ES-I3 (cell line): ENCODE results near the gene DUSP9.

Experiments
- H3K36me3 ChIP-seq: 2 replicates; pipeline ENCODE4 v1.6.1; 2013; ENCODE audit warnings: mild to moderate bottlenecking, low read length, control low read depth, moderate library complexity; ENCODE audit not compliant: insufficient read depth
- H3K4me1 ChIP-seq: 2 replicates; pipeline ENCODE4 v1.6.1; 2013; ENCODE audit warnings: mild to moderate bottlenecking, control low read depth, low read length; ENCODE audit not compliant: insufficient read depth
- H3K9ac ChIP-seq: 2 replicates; pipeline ENCODE4 v1.6.1; 2013; ENCODE audit warnings: low read depth, mild to moderate bottlenecking, low read length, moderate library complexity
- H3K9me3 ChIP-seq: 2 replicates; pipeline ENCODE4 v1.6.1; 2013; ENCODE audit warnings: mild to moderate bottlenecking, low read length, moderate library complexity; ENCODE audit not compliant: control insufficient read depth, insufficient read depth

The DUSP9 gene

GRCh38 chrX:153662266-153662665, 15.3 kb downstream of the DUSP9 start:
- peak overlapping the region; percentile 12; the same call in 1 of the 2 replicates for H3K9ac ChIP-seq
- no peaks in the 10 kb centered on the region for H3K4me1 ChIP-seq

GRCh38 chrX:153665726-153666306, 18.8 kb downstream of the DUSP9 start:
- peaks cover 4% of the 10 kb centered on the region; the same call in 1 of the 2 replicates for H3K9me3 ChIP-seq
- no peaks in the 10 kb centered on the region for H3K36me3 ChIP-seq
- H3K4me1 ChIP-seq = no peaks in the 10 kb centered on the region; the same call in 1 of the 2 replicates
- H3K9ac ChIP-seq = no peak overlapping the region

More at GRCh38 chrX:153662266-153662665, 15.3 kb downstream of the DUSP9 start:
- Histone ChIP-seq H3K36me3 (no peaks in the 10 kb centered on the region), H3K9me3 (peaks cover 7% of the 10 kb centered on the region; the same call in 1 of the 2 replicates)

- peak overlapping the region; percentile 59; the same call in 1 of the 2 replicates for H3K9ac ChIP-seq
- no peaks in the 10 kb centered on the region for H3K9me3 ChIP-seq
- H3K36me3 ChIP-seq = no peaks in the 10 kb centered on the region
- no peaks in the 10 kb centered on the region; the same call in 1 of the 2 replicates for H3K4me1 ChIP-seq
These were observed 20.4 kb downstream of the DUSP9 start for GRCh38 chrX:153667281-153667955.

DNA sequence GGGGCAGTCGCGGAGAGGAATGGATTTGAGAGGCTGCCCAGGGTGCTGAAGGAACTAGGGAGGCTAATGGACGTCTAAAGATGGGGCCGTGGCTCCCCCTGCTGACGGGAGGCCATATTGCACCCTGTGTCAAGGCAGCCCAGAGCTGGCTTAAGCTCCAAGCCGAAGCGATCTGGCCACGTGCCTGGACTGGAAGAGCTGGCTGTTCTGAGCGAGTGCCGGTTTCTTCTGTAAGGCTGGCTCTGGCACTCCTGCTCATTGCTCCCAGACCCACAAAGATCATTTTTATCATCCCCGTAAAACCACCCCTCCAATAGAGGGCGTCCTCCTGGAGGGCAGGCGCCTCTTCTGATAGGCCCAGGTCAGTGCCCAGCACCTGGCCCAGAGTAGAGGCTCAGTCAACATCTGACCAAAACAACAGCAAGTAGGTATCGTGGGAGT, 21.0 kb downstream of the DUSP9 start:
- H3K9ac ChIP-seq = peak overlapping the region; percentile 59; the same call in 1 of the 2 replicates
- H3K4me1 ChIP-seq = no peaks in the 10 kb centered on the region; the same call in 1 of the 2 replicates
- H3K9me3 ChIP-seq = no peaks in the 10 kb centered on the region

DNA sequence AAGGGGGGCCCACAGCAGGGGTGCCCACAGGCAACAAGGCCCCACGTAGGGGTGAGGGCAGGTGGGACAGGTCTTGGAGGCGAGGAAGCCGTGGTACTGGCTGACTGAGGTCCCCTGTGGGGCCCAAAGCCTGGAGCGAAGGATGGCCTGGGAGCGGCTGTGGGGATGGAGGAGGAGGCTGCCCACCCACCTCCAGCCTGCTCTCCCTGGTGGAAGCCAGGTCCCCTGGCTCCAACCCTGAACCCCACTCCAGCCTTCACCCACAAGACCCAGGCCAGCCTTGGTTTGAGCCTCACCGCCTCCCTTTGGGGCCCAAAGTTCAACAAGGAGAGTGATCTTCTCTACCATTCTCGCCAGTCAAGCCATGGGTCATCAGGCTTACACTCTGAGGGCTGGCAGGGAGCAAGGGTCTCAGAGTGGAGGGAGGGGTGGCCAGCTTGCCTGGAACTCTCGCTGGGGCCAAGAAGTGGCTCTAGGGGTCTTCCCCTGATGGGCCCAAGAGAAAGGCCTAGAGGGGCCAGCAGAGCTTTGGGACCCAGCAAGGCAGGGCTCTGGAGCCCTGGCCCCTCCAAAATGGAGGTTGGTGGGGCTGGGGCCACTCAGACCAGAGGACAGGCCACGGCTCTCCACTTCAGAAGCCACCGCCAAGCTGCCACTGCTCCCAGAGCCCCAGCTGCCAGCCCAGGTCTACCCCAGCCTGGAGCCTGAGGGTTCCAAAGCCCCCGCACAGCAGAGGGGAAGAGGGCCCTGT, 21.6 kb downstream of the DUSP9 start:
- Histone ChIP-seq H3K36me3 (no peaks in the 10 kb centered on the region), H3K4me1 (no peaks in the 10 kb centered on the region; the same call in 1 of the 2 replicates), H3K9ac (no peak overlapping the region), H3K9me3 (no peaks in the 10 kb centered on the region)

More for the DNA sequence above, 21.0 kb downstream of the DUSP9 start:
- no peaks in the 10 kb centered on the region for H3K36me3 ChIP-seq

DNA sequence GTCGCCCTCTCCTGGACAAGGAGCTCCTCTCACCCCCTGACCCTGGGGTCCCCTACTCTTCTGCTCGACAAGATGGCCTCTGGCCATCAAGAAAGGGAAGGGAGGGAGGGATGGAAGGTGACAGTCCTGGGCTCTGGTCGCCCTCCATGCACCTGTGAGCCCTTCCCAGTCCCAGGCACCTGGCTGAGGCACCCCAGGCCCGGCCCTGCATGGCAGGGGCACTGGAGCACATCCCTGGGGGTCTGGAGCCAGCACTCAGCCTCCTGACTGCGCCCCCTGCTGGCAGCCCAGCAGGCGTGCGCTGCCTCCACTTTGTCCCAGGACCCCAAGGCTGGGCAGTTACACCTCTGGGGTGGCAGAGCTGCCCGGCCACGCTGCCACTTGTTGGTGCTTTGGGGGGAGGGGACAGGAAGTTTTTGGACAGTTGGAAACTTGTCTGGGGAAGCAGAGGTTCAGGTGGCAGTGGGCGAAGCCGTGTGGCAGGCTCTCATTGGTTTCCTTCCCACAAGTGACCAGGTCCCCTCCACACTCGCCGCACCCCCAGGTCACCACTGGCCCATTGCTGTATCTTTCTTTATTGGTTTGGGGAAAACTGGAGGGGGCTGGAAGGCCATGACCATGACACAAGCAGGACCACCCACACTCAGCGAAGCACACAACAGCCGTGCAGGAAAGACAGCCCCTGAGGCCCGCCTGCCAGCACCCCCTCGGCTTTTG, 22.3 kb downstream of the DUSP9 start:
- H3K9ac ChIP-seq = no peak overlapping the region

GRCh38 chrX:153669901-153670731, 23.1 kb downstream of the DUSP9 start:
- no peak overlapping the region for H3K9ac ChIP-seq
- H3K4me1 ChIP-seq = no peaks in the 10 kb centered on the region; the same call in 1 of the 2 replicates
- no peaks in the 10 kb centered on the region for H3K36me3 ChIP-seq
- H3K9me3 ChIP-seq = no peaks in the 10 kb centered on the region

More for the DNA sequence above, 22.3 kb downstream of the DUSP9 start:
- Histone ChIP-seq H3K36me3 (no peaks in the 10 kb centered on the region), H3K9me3 (no peaks in the 10 kb centered on the region), H3K4me1 (no peaks in the 10 kb centered on the region; the same call in 1 of the 2 replicates)

DNA sequence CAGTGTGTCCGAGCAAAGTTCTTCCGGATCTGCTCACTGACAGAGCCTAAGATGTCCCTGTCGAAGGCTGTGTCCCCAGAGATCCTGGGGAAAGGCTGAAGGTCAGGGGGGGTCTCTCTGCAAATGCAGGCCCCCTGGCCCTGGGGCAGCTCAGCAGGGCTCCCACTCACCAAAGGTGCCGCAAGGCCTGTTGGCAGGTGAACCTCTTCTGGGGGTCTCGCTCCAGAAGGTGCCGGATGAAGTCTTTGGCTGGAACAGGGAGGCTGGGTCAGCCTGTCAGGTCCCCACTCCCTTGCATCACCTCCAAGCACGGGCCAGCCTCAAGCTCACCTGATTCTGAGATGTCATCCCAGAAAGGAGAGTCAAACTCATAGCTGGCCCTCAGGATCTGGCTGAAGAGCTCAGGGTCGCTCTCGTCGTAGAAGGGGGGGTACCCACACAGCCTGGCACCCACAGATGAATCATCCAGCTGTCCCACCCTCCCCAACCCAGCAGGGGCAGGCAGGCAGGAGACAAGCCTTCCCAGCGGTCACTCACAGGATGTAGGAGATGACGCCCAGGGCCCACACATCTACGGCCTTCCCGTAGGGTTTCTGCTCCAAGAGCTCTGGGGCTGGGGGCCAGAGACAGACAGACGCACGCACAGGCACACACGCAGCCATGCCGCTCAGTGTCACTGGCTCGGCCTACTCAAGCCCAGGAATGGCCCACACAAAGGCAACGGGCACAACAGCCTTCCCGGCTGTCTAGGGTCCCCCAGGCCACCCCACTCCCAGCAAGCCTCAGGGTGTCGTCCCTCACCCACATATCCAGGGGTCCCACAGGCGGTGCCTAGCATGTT, 24.0 kb downstream of the DUSP9 start:
- Histone ChIP-seq H3K9ac (no peak overlapping the region), H3K4me1 (no peaks in the 10 kb centered on the region; the same call in 1 of the 2 replicates), H3K9me3 (no peaks in the 10 kb centered on the region), H3K36me3 (no peaks in the 10 kb centered on the region)

DNA sequence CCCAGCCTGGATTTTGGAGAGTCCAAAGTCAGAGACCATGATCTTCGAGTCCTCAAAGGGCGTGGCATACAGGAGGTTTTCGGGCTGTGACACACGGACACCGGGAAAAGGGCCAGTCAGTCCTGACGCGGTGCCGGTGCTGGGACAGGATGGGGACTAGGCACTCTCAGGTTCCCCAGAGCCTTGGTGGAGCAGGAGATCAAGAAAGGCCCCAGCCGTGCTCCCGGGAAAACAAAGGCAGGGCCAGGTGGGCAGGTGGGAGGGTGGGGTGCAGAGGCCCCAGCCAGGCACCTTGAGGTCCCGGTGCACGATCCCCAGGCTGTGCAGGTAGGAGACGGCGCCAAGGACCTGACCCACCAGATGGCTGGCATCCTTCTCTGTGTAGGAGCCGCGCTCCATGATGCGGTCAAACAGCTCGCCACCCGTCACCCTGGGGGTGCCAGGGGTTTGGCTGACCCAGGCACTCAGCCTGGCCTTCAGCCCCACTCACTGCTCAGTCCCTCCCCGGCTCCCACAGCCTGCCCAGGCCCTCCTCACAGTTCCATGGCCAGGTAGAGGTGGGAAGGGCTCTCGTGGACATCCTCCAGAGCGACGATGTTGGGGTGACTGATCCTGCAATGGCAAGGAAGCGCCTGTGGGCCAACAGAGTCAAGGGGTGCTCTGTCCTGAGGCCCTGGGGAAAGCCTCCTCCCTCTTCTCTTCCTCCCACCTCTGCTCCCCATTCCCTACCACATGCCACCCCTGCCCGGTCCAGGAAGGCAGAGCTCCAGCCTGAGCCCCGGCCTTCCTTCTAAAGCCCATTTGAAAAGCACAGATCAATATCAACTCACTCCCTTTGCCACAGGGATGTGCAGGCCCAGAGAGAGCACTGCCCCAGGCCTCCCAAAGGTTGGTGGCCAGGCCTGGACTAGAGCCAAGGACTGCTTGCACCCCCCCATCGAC, 24.9 kb downstream of the DUSP9 start:
- Histone ChIP-seq H3K36me3 (no peaks in the 10 kb centered on the region), H3K4me1 (no peaks in the 10 kb centered on the region; the same call in 1 of the 2 replicates), H3K9me3 (no peaks in the 10 kb centered on the region), H3K9ac (no peak overlapping the region)

DNA sequence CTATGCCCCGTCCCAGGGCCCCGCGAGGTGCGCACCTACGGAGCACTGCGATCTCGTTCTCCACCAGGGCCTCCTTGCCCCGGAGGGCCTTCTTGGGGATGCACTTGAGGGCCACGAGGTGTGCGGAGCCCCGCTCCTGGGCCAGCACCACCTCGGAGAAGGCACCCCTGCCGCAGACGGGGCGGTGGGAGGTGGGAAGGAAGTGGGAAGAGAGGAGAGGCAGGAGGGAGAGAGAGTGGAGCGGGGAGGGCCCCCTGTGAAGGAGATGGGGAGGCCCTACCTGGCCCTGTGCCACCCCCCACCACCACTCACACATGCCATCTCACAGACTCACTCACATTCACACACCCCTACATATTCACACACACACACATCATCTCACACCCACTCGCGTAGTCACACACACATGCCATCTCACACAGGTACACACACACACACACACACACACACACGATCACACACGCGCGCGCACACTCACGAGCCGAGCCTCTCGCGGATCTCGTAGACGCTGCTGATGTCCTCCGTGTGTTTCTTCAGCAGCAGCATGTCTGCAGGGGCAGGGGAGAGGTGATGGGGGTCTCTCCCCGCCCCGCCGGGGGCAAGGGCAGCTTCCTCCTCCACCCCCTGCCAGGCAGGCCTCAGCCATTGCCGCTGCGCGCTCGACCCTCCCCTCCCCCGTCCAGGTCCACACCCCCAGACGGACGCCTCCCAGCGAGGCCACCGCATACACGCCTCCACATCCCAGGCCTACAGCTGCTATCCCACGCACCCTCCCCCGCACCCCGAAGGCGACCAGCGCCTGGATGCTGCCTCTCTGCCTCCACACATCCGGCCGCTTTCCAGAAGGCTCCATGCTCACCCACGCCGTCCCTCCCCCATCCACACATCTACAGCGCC, 25.8 kb downstream of the DUSP9 start:
- peak overlapping the region; percentile 11; the same call in 1 of the 2 replicates for H3K9ac ChIP-seq
- no peaks in the 10 kb centered on the region for H3K9me3 ChIP-seq
- H3K36me3 ChIP-seq = no peaks in the 10 kb centered on the region
- H3K4me1 ChIP-seq = no peaks in the 10 kb centered on the region; the same call in 1 of the 2 replicates
